OCI-LY7 (cell line): Measurements from ENCODE around the gene RPH3AL.

Experiments used
- EZH2phosphoT487 ChIP-seq: fragments of 200-600 bp; sonication (generic); IDR thresholded peaks from 2 replicates; pipeline ENCODE4 v1.6.1; 2018; ENCODE audit warnings: low read depth, borderline replicate concordance, mild to moderate bottlenecking, mixed run types, antibody characterized with exemption, low read length, moderate library complexity, mixed read lengths
- TF ChIP-seq, protein P1 (sequence below): fragments of 200-600 bp; sonication (generic); conservative IDR thresholded peaks from 2 replicates; pipeline ENCODE4 v1.5.1; 2014; ENCODE audit warnings: mild to moderate bottlenecking, antibody characterized with exemption, low read length, moderate library complexity, mixed read lengths

DNA sequence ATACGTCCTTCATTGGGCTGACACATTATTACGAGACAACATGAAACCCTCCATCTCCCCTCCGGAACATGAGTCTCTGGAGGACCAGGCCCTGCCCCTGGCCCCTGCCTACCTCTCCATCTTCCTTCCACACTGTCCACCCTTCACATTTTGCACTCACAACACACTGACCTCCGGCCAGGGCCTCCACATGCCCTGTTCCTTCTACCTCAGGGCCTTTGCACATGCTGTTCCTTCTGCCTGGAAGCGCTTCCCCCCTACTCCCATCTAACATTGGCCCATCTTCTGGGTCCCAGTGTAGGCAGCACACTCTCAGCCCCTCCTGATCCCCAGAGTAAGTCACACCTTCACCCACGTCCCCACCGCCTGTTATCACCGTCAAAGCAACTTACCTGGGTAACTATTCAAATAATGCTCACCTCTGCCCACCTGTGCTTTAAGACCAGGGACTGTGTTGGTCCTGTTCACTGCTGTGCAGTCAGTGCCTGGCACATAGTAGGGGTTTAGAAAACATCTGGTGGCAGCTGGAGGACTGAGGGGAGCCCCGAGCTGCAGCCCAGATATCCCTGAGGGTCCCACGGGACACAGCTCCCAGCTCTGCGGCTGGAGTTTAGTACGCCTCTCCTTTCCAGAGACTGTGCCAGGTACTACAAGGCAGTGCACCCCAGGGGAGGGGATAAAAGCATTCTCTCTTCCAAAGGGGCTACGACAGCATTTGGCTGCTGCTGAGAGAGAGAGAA lies 27.2 kb downstream of the RPH3AL start:
- no peak for TF ChIP-seq EZH2phosphoT487
- TF ChIP-seq, protein P1, sequence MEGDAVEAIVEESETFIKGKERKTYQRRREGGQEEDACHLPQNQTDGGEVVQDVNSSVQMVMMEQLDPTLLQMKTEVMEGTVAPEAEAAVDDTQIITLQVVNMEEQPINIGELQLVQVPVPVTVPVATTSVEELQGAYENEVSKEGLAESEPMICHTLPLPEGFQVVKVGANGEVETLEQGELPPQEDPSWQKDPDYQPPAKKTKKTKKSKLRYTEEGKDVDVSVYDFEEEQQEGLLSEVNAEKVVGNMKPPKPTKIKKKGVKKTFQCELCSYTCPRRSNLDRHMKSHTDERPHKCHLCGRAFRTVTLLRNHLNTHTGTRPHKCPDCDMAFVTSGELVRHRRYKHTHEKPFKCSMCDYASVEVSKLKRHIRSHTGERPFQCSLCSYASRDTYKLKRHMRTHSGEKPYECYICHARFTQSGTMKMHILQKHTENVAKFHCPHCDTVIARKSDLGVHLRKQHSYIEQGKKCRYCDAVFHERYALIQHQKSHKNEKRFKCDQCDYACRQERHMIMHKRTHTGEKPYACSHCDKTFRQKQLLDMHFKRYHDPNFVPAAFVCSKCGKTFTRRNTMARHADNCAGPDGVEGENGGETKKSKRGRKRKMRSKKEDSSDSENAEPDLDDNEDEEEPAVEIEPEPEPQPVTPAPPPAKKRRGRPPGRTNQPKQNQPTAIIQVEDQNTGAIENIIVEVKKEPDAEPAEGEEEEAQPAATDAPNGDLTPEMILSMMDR: no peak
